Endodermal cell (in vitro differentiated cells): ENCODE results near the gene PRPF19. TPM values are rescaled to one million over a fixed set of nuclear protein-coding genes. Genes with fewer than 3 reads are reported as not detected.

Experiments
- DNase-seq: peaks from one replicate; pipeline ENCODE4 v3.0.0-alpha.2; 2017
- H3K27ac ChIP-seq: 2 replicates; pipeline ENCODE4 v1.5.1; 2013; ENCODE audit warnings: mild to moderate bottlenecking, low read depth, low read length, moderate library complexity
- H3K27me3 ChIP-seq: 2 replicates; pipeline ENCODE4 v1.6.1; 2013; ENCODE audit warnings: mild to moderate bottlenecking, low read length, moderate library complexity; ENCODE audit not compliant: insufficient read depth, control insufficient read depth, poor library complexity, severe bottlenecking
- H3K36me3 ChIP-seq: 2 replicates; pipeline ENCODE4 v1.7.0; 2013; ENCODE audit warnings: mild to moderate bottlenecking, low read length, moderate library complexity; ENCODE audit not compliant: control insufficient read depth, insufficient read depth
- H3K4me1 ChIP-seq: one replicate; pipeline ENCODE4 v1.7.0; 2013; ENCODE audit warnings: low read length; ENCODE audit not compliant: control insufficient read depth, insufficient read depth
- H3K4me3 ChIP-seq: 2 replicates; pipeline ENCODE4 v1.5.1; 2013; ENCODE audit warnings: mild to moderate bottlenecking, low read length, moderate library complexity
- H3K9ac ChIP-seq: 2 replicates; pipeline ENCODE4 v1.6.1; 2013; ENCODE audit warnings: mild to moderate bottlenecking, low read length, moderate library complexity; ENCODE audit not compliant: poor library complexity, severe bottlenecking; ENCODE audit errors: extremely low read depth
- H3K9me3 ChIP-seq: 2 replicates; pipeline ENCODE4 v1.6.1; 2013; ENCODE audit warnings: mild to moderate bottlenecking, low read length, moderate library complexity; ENCODE audit not compliant: control insufficient read depth
- H3K27ac Mint-ChIP-seq: 2 replicates; pipeline ENCODE4 v1.8.0; 2020; ENCODE audit warnings: mixed read lengths
- H3K27me3 Mint-ChIP-seq: 2 replicates; pipeline ENCODE4 v1.8.0; 2021; ENCODE audit warnings: mild to moderate bottlenecking, mixed read lengths; ENCODE audit not compliant: insufficient read depth
- H3K36me3 Mint-ChIP-seq: 2 replicates; pipeline ENCODE4 v1.8.0; 2020; ENCODE audit warnings: low read depth, mixed read lengths
- H3K4me1 Mint-ChIP-seq: 2 replicates; pipeline ENCODE4 v1.8.0; 2020; ENCODE audit warnings: mixed read lengths
- H3K4me3 Mint-ChIP-seq: 2 replicates; pipeline ENCODE4 v1.8.0; 2020; ENCODE audit warnings: mild to moderate bottlenecking, moderate library complexity, mixed read lengths
- H3K9me3 Mint-ChIP-seq: 2 replicates; pipeline ENCODE4 v1.8.0; 2020; ENCODE audit warnings: mild to moderate bottlenecking, mixed read lengths
- CTCF ChIP-seq: fragments of 200-600 bp; sonication (generic); conservative IDR thresholded peaks from 2 replicates; pipeline ENCODE4 v1.5.0; 2021; ENCODE audit warnings: antibody characterized with exemption, mild to moderate bottlenecking
- WGBS, 2 experiments: methylation state at CpG; one replicate each; pipeline versions ENCODE4 v1.1.5 to v1.1.7; 2013; ENCODE audit warnings: missing lambda C conversion rate in 2 of 2, mixed read lengths in 1 of 2; ENCODE audit not compliant: insufficient coverage in 1 of 2, insufficient read length in 1 of 2; 5-methylcytosine and 5-hydroxymethylcytosine counted together
- total RNA-seq, 2 donors: library from RNA; stranded (reverse); fragmentation: NEBNext Ultra II Directional in 1 of 2; extraction: Animal tissue kit (Norgen Biotek cat#: 25700) in 1 of 2; gene quantifications; 2 replicates in 1 of 2; 3 replicates in 1 of 2; pipeline ENCODE4 v1.2.1, GENCODE V29; 2021

PRPF19 gene
- total RNA-seq, 2 donors from 2014 or later = 106 to 109 TPM

- no peak for TF ChIP-seq CTCF
- Mint-ChIP-seq H3K9me3 (peaks cover 2% of the 10 kb centered on the region), H3K36me3 (no peaks in the 10 kb centered on the region), H3K27me3 (peaks cover 1% of the 10 kb centered on the region), H3K4me3 (no peak overlapping the region), H3K27ac (no peak overlapping the region), H3K4me1 (no peaks in the 10 kb centered on the region)
- no peak for DNase-seq
- Histone ChIP-seq H3K27ac (no peak overlapping the region), H3K4me1 (no peaks in the 10 kb centered on the region), H3K9ac (no peak overlapping the region), H3K4me3 (no peak overlapping the region), H3K36me3 (no peaks in the 10 kb centered on the region), H3K27me3 (no peaks in the 10 kb centered on the region), H3K9me3 (no peaks in the 10 kb centered on the region)
- WGBS, 2 experiments = 86 to 97% methylated on average over 5 to 7 of the region's 7 CpGs
Observed at GRCh38 chr11:60864856-60865513, 41.4 kb downstream of the PRPF19 start.

DNA sequence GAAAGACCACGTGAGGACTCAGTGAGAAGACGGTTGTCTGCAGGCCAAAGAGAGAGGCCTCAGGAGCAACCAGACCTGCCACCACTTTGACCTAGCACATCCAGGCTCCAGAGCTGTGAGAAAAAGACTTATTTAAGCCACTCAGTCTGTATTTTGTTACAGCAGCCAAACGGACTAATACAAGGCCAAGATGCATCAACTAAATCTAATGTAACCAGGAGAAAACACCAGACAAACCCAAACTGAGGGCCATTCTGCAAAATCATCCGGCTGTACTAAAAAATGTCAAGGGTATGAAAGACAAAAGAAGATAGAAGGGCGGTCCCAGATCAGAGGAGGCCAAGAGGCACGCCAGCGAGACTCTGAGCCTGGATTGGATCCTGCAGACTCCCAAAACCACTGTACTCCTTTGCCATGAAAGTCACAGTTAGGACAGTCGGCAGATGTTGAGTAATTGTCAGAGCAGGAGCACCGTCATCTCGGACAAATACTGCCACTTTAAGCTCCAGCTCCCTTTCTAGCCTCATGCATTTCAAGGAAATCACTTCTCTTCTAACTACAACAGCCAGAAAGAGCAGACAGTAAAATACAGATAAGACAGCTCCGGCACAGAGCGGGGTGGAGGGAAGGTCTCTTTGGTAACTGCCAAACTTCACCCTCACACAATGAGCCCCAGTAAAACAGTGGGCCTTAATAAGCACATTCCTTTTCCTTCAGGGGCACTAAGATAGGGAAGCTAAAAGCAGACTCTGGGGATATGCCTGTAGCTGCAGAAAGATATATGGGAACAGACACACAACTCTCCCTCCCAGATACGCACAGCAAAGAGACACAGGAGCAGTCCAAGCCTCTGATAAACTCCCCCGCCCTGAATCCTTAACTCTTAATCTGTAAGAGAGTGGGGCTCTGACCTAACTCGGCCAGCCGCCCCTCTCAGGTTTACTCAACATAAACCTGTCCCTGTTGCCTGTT is 42.5 kb downstream of the PRPF19 start:
- no peak for DNase-seq
- Histone ChIP-seq H3K27ac (no peak overlapping the region), H3K36me3 (no peaks in the 10 kb centered on the region), H3K4me1 (no peaks in the 10 kb centered on the region), H3K27me3 (no peaks in the 10 kb centered on the region), H3K9ac (no peak overlapping the region), H3K9me3 (no peaks in the 10 kb centered on the region), H3K4me3 (no peak overlapping the region)
- 87 to 93% methylated on average over 9 to 16 of the region's 16 CpGs for WGBS, 2 experiments
- peaks cover 1% of the 10 kb centered on the region for H3K27me3 Mint-ChIP-seq
- no peaks in the 10 kb centered on the region for H3K4me1 Mint-ChIP-seq
- peaks cover 2% of the 10 kb centered on the region for H3K9me3 Mint-ChIP-seq
- TF ChIP-seq CTCF = no peak
- H3K36me3 Mint-ChIP-seq = no peaks in the 10 kb centered on the region
- no peak overlapping the region for H3K4me3 Mint-ChIP-seq
- H3K27ac Mint-ChIP-seq = no peak overlapping the region

DNA sequence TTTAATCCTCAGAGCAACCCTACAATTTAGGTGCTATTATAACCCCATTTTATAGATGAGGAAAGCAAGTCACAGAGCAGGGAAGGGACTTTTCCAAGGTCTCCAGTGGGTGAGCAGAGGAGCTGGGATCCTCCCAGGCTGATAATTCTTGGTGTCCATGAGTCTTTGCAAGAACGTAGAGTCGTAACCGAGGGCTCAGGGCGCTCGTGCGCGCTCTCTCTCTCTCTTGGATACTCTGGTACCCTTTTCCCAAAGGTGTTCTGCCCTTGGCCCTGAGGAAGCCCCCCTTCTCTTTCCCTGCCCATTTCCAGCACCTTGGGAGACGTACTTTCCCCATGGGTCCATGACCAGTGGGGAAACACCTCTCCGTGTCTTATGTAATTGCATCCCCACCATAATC is 44.2 kb downstream of the PRPF19 start:
- no peak overlapping the region for H3K27ac ChIP-seq
- peaks cover 2% of the 10 kb centered on the region for H3K9me3 Mint-ChIP-seq
- 92 to 97% methylated on average over 6 to 9 of the region's 9 CpGs for WGBS, 2 experiments
- no peaks in the 10 kb centered on the region for H3K9me3 ChIP-seq
- no peaks in the 10 kb centered on the region for H3K27me3 ChIP-seq
- DNase-seq = no peak
- H3K36me3 Mint-ChIP-seq = no peaks in the 10 kb centered on the region
- no peak overlapping the region for H3K4me3 ChIP-seq
- no peaks in the 10 kb centered on the region for H3K4me1 Mint-ChIP-seq
- H3K27me3 Mint-ChIP-seq = peaks cover 5% of the 10 kb centered on the region
- no peaks in the 10 kb centered on the region for H3K36me3 ChIP-seq
- H3K4me1 ChIP-seq = no peaks in the 10 kb centered on the region
- no peak overlapping the region for H3K9ac ChIP-seq
- H3K27ac Mint-ChIP-seq = no peak overlapping the region
- H3K4me3 Mint-ChIP-seq = no peak overlapping the region
- TF ChIP-seq CTCF = no peak
